Osteoblast (primary cell): Measurements from ENCODE around the gene SMCO2. TPM values are rescaled to one million over a fixed set of nuclear protein-coding genes. Genes with fewer than 3 reads are reported as not detected.

ENCODE experiments used
- DNase-seq: peaks from one replicate; pipeline ENCODE4 v3.0.0; 2011; ENCODE audit warnings: low spot score, mixed read lengths; ENCODE audit not compliant: insufficient read length; ENCODE audit errors: missing footprints
- H2AFZ ChIP-seq: 2 replicates; pipeline ENCODE4 v1.6.0; 2011; ENCODE audit warnings: mild to moderate bottlenecking, low read length
- H3K27ac ChIP-seq: 2 replicates; pipeline ENCODE4 v1.5.1; 2011; ENCODE audit warnings: mild to moderate bottlenecking, low read depth, low read length, moderate library complexity
- H3K27me3 ChIP-seq: 2 replicates; pipeline ENCODE4 v1.6.0; 2012; ENCODE audit warnings: mild to moderate bottlenecking, control low read depth, inconsistent platforms, low read length, moderate library complexity; ENCODE audit not compliant: insufficient read depth
- H3K36me3 ChIP-seq: 2 replicates; pipeline ENCODE4 v1.5.1; 2011; ENCODE audit warnings: mild to moderate bottlenecking, low read length, control low read depth, moderate library complexity; ENCODE audit not compliant: insufficient read depth
- H3K4me1 ChIP-seq: 2 replicates; pipeline ENCODE4 v1.5.1; 2011; ENCODE audit warnings: mild to moderate bottlenecking, low read length, control low read depth, moderate library complexity; ENCODE audit not compliant: insufficient read depth
- H3K4me2 ChIP-seq: 2 replicates; pipeline ENCODE4 v1.6.0; 2011; ENCODE audit warnings: mild to moderate bottlenecking, low read length; ENCODE audit not compliant: insufficient read depth
- H3K4me3 ChIP-seq: fragments of 200-600 bp; sonication (generic); 3 replicates; pipeline ENCODE4 v1.5.1; 2012; ENCODE audit warnings: mild to moderate bottlenecking, low read length, inconsistent platforms; ENCODE audit not compliant: insufficient read depth
- H3K79me2 ChIP-seq: 2 replicates; pipeline ENCODE4 v1.6.0; 2012; ENCODE audit warnings: mild to moderate bottlenecking, low read length, control low read depth, inconsistent platforms; ENCODE audit not compliant: insufficient read depth
- H3K9me3 ChIP-seq: 2 replicates; pipeline ENCODE4 v1.5.1; 2011; ENCODE audit warnings: low read depth, low read length, control low read depth
- H4K20me1 ChIP-seq: 2 replicates; pipeline ENCODE4 v1.6.0; 2012; ENCODE audit warnings: mild to moderate bottlenecking, low read length, control low read depth; ENCODE audit not compliant: insufficient read depth
- CTCF ChIP-seq: IDR thresholded peaks from 2 replicates; pipeline ENCODE4 v1.5.1; 2011; ENCODE audit warnings: mild to moderate bottlenecking, low read depth, low read length, moderate library complexity; ENCODE audit errors: extremely low read depth
- total RNA-seq: library from RNA; depleted of rRNA; stranded (reverse); fragments of >200 nt; gene quantifications from 2 replicates; pipeline ENCODE4 v1.2.3, GENCODE V29; 2012

The SMCO2 gene
- total RNA-seq, 1 donor = 0.72 TPM

DNA sequence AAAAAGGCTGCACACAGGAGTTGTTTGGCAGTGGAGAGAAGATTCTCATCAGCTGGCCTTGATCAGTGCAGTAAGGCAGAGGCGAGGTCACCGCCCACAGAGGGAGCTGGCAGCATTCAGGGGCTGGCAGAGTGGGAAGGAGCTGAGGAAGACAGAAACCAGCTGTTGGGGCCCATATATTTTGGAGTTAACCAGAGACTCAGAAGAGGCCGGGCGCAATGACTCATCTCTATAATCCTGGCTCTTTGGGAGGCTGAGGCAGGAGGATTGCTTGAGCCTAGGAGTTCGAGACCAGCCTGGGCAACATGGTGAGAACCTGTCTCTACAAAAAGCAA, 17.7 kb downstream of the SMCO2 start:
- TF ChIP-seq CTCF = no peak
- Histone ChIP-seq H4K20me1 (no peaks in the 10 kb centered on the region), H3K4me3 (no peak overlapping the region), H3K4me2 (peak overlapping the region; percentile 6), H3K27me3 (no peaks in the 10 kb centered on the region), H3K27ac (no peak overlapping the region), H3K79me2 (no peaks in the 10 kb centered on the region), H3K9me3 (no peaks in the 10 kb centered on the region), H3K4me1 (peaks cover 40% of the 10 kb centered on the region), H3K36me3 (no peaks in the 10 kb centered on the region), H2AFZ (peak overlapping the region; percentile 19)
- DNase-seq = peak; percentile 18

GRCh38 chr12:27467641-27468040, 21.1 kb downstream of the SMCO2 start:
- Histone ChIP-seq H3K4me1 (peaks cover 13% of the 10 kb centered on the region), H3K27ac (no peak overlapping the region), H3K36me3 (no peaks in the 10 kb centered on the region), H3K4me2 (no peak overlapping the region), H3K9me3 (no peaks in the 10 kb centered on the region), H3K4me3 (no peak overlapping the region), H3K27me3 (no peaks in the 10 kb centered on the region), H2AFZ (no peak overlapping the region), H3K79me2 (no peaks in the 10 kb centered on the region), H4K20me1 (no peaks in the 10 kb centered on the region)
- no peak for TF ChIP-seq CTCF
- no peak for DNase-seq

GRCh38 chr12:27468241-27468640, 21.7 kb downstream of the SMCO2 start:
- Histone ChIP-seq H4K20me1 (no peaks in the 10 kb centered on the region), H3K27me3 (no peaks in the 10 kb centered on the region), H3K27ac (no peak overlapping the region), H3K36me3 (no peaks in the 10 kb centered on the region), H3K4me1 (peaks cover 9% of the 10 kb centered on the region), H3K4me2 (no peak overlapping the region), H3K4me3 (no peak overlapping the region), H3K79me2 (no peaks in the 10 kb centered on the region), H3K9me3 (no peaks in the 10 kb centered on the region), H2AFZ (no peak overlapping the region)
- TF ChIP-seq CTCF = no peak
- no peak for DNase-seq

DNA sequence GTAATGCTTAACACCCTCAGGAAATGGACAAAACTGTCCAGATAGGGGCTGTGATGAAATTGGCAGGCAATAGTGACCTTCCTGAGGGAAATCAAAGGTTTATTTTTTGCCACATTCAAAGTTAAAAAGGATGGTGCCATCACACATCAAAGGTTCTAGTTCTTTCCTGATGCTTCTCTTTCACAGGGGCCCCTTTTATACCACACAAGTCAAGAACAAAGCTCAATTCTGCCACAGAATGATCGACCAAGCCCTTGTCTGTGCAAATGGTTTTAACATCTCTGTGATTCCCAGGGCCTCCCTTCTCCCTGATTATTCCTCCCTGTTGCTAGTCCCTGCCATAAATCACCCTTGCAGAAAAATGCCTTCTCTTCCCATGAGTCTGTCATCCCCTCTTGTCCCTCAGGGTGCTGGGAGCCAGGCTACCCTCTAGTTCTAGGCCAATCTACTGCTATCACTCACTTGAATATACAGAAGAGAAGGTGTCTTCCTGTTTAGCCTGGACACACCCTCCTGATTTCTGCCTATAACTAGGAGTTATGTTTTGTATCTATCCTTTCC, 22.7 kb downstream of the SMCO2 start:
- no peaks in the 10 kb centered on the region for H3K79me2 ChIP-seq
- H3K36me3 ChIP-seq = no peaks in the 10 kb centered on the region
- H3K9me3 ChIP-seq = no peaks in the 10 kb centered on the region
- DNase-seq = no peak
- no peaks in the 10 kb centered on the region for H3K27me3 ChIP-seq
- no peak overlapping the region for H2AFZ ChIP-seq
- peaks cover 4% of the 10 kb centered on the region for H3K4me1 ChIP-seq
- H3K4me2 ChIP-seq = no peak overlapping the region
- H4K20me1 ChIP-seq = no peaks in the 10 kb centered on the region
- no peak overlapping the region for H3K4me3 ChIP-seq
- no peak for TF ChIP-seq CTCF
- no peak overlapping the region for H3K27ac ChIP-seq
